ENCODE measurements around the gene RPL3. TPM values are rescaled to one million over a fixed set of nuclear protein-coding genes. Genes with fewer than 3 reads are reported as not detected.

The RPL3 gene
- total RNA-seq, 2 donors from 2014 or later, result 2,218 to 2,701 TPM

- Histone ChIP-seq H3K9me3 (ENCODE audit: control insufficient read depth, low read length) (no peaks in the 10 kb centered on the region), H3K9ac (ENCODE audit: extremely low read depth, low read length, poor library complexity, severe bottlenecking) (no peak overlapping the region), H3K36me3 (ENCODE audit: control insufficient read depth, insufficient read depth, low read length) (no peaks in the 10 kb centered on the region), H3K4me1 (ENCODE audit: control insufficient read depth, insufficient read depth, low read length) (no peaks in the 10 kb centered on the region), H3K4me3 (ENCODE audit: low read length) (no peak overlapping the region), H3K27ac (ENCODE audit: low read depth, low read length) (no peak overlapping the region), H3K27me3 (ENCODE audit: control insufficient read depth, insufficient read depth, low read length, poor library complexity, severe bottlenecking) (no peaks in the 10 kb centered on the region)
- Mint-ChIP-seq H3K9me3 (no peaks in the 10 kb centered on the region), H3K4me1 (peaks cover 21% of the 10 kb centered on the region), H3K27ac (peak overlapping the region; percentile 89), H3K4me3 (no peak overlapping the region), H3K36me3 (ENCODE audit: low read depth) (no peaks in the 10 kb centered on the region), H3K27me3 (ENCODE audit: insufficient read depth) (peaks cover 3% of the 10 kb centered on the region)
- TF ChIP-seq CTCF (conservative IDR thresholded peaks at IDR 0.05), result no peak
- DNase-seq, result no peak
- 83 to 93% methylated on average over 6 to 19 of the region's 19 CpGs for WGBS, 2 experiments (ENCODE audit: insufficient coverage in 1 of 2, insufficient read length in 1 of 2)
These were observed 27.4 kb downstream of the RPL3 start for GRCh38 chr22:39292031-39292462.

DNA sequence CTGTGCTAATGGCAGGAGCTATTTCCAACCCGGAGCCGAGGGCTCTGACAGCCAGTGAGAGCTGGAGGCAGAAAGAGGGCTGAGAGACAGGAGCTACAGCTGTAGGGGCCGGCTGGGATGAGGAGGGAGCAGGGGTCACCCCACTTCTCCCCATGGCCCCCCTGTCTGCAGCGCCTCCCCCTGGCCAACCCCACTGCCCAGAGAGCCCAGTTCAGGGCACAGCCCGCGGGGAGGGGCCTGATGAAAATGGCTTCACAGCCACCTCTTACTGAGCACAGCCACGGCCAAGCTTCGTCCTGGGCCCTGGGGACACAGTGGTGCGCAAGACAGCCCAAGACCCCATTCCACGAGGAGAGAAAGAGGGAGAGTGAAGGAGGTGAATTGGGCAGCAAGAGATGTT, 27.9 kb downstream of the RPL3 start:
- Mint-ChIP-seq H3K27me3 (ENCODE audit: insufficient read depth) (peaks cover 3% of the 10 kb centered on the region), H3K36me3 (ENCODE audit: low read depth) (no peaks in the 10 kb centered on the region), H3K4me3 (no peak overlapping the region), H3K27ac (peak overlapping the region; percentile 62), H3K4me1 (peaks cover 21% of the 10 kb centered on the region), H3K9me3 (no peaks in the 10 kb centered on the region)
- no peaks in the 10 kb centered on the region for H3K4me1 ChIP-seq (ENCODE audit: control insufficient read depth, insufficient read depth, low read length)
- no peaks in the 10 kb centered on the region for H3K9me3 ChIP-seq (ENCODE audit: control insufficient read depth, low read length)
- H3K4me3 ChIP-seq (ENCODE audit: low read length), result no peak overlapping the region
- no peaks in the 10 kb centered on the region for H3K27me3 ChIP-seq (ENCODE audit: control insufficient read depth, insufficient read depth, low read length, poor library complexity, severe bottlenecking)
- H3K36me3 ChIP-seq (ENCODE audit: control insufficient read depth, insufficient read depth, low read length), result no peaks in the 10 kb centered on the region
- H3K27ac ChIP-seq (ENCODE audit: low read depth, low read length), result no peak overlapping the region
- 80 to 93% methylated on average over 6 to 10 of the region's 10 CpGs for WGBS, 2 experiments (ENCODE audit: insufficient coverage in 1 of 2, insufficient read length in 1 of 2)
- DNase-seq, result no peak
- no peak overlapping the region for H3K9ac ChIP-seq (ENCODE audit: extremely low read depth, low read length, poor library complexity, severe bottlenecking)
- TF ChIP-seq CTCF (conservative IDR thresholded peaks at IDR 0.05), result peak; percentile 37

- Histone ChIP-seq H3K4me1 (ENCODE audit: control insufficient read depth, insufficient read depth, low read length) (no peaks in the 10 kb centered on the region), H3K9me3 (ENCODE audit: control insufficient read depth, low read length) (no peaks in the 10 kb centered on the region), H3K27me3 (ENCODE audit: control insufficient read depth, insufficient read depth, low read length, poor library complexity, severe bottlenecking) (no peaks in the 10 kb centered on the region), H3K4me3 (ENCODE audit: low read length) (no peak overlapping the region), H3K36me3 (ENCODE audit: control insufficient read depth, insufficient read depth, low read length) (no peaks in the 10 kb centered on the region), H3K27ac (ENCODE audit: low read depth, low read length) (no peak overlapping the region), H3K9ac (ENCODE audit: extremely low read depth, low read length, poor library complexity, severe bottlenecking) (no peak overlapping the region)
- Mint-ChIP-seq H3K36me3 (ENCODE audit: low read depth) (no peaks in the 10 kb centered on the region), H3K27me3 (ENCODE audit: insufficient read depth) (peaks cover 3% of the 10 kb centered on the region), H3K4me1 (peaks cover 17% of the 10 kb centered on the region), H3K27ac (no peak overlapping the region), H3K4me3 (no peak overlapping the region), H3K9me3 (peaks cover 3% of the 10 kb centered on the region)
- TF ChIP-seq CTCF (conservative IDR thresholded peaks at IDR 0.05), result no peak
- peak; percentile 84 for DNase-seq
- WGBS, 2 experiments (ENCODE audit: insufficient coverage in 1 of 2, insufficient read length in 1 of 2), result 72 to 80% methylated on average over 4 to 17 of the region's 17 CpGs
These were observed 28.7 kb downstream of the RPL3 start for GRCh38 chr22:39290724-39291161.

Data from endodermal cell (in vitro differentiated cells).